ENCODE results near the gene MPV17. TPM values are rescaled to one million over a fixed set of nuclear protein-coding genes. Genes with fewer than 3 reads are reported as not detected.

The MPV17 gene
- total and polyA plus RNA-seq, 9 of the 15 experiments (the other 6 are each of a cell fraction or from before 2014, with no cell fraction given) = 54.7 to 140 (median 70.2) TPM

DNA sequence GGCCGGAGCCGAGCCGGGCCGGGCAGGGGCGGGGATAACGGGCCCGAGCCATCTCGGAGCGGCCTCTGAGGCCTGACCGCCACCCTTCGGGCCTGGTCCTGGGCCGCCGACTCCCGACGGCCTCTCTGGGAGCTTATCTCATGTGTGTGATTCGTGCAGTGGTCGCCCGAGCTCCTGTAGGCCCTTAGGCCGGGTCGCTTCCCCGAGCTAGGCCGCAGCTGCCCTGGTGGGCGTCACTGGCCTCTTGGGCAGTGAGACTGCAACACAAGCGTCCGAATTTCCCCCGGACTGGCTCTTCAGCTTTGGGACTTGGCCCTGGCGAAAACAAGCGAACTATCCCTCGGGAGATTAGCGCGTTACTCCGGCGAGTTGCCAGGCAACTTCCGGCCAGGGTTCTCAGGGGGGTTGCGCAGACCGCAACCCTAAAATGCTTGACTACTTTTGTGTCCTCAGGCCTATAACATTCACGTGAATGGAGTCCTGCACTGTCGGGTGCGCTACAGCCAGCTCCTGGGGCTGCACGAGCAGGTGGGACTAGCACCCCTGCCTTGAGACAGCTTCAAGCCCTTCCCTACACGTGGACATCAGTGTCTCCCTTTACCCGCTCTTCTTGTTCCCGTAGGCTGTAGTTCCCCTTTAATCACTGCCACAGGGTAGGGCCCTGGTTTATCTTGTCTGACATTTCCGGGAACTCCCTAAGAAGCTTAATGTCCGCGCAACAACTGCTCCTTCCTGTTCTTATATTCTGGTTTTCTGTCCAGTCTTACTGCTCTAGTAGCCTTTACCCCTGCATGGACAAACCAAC lies 48.1 kb upstream of the MPV17 start (continued):
- TF ChIP-seq, protein P1, sequence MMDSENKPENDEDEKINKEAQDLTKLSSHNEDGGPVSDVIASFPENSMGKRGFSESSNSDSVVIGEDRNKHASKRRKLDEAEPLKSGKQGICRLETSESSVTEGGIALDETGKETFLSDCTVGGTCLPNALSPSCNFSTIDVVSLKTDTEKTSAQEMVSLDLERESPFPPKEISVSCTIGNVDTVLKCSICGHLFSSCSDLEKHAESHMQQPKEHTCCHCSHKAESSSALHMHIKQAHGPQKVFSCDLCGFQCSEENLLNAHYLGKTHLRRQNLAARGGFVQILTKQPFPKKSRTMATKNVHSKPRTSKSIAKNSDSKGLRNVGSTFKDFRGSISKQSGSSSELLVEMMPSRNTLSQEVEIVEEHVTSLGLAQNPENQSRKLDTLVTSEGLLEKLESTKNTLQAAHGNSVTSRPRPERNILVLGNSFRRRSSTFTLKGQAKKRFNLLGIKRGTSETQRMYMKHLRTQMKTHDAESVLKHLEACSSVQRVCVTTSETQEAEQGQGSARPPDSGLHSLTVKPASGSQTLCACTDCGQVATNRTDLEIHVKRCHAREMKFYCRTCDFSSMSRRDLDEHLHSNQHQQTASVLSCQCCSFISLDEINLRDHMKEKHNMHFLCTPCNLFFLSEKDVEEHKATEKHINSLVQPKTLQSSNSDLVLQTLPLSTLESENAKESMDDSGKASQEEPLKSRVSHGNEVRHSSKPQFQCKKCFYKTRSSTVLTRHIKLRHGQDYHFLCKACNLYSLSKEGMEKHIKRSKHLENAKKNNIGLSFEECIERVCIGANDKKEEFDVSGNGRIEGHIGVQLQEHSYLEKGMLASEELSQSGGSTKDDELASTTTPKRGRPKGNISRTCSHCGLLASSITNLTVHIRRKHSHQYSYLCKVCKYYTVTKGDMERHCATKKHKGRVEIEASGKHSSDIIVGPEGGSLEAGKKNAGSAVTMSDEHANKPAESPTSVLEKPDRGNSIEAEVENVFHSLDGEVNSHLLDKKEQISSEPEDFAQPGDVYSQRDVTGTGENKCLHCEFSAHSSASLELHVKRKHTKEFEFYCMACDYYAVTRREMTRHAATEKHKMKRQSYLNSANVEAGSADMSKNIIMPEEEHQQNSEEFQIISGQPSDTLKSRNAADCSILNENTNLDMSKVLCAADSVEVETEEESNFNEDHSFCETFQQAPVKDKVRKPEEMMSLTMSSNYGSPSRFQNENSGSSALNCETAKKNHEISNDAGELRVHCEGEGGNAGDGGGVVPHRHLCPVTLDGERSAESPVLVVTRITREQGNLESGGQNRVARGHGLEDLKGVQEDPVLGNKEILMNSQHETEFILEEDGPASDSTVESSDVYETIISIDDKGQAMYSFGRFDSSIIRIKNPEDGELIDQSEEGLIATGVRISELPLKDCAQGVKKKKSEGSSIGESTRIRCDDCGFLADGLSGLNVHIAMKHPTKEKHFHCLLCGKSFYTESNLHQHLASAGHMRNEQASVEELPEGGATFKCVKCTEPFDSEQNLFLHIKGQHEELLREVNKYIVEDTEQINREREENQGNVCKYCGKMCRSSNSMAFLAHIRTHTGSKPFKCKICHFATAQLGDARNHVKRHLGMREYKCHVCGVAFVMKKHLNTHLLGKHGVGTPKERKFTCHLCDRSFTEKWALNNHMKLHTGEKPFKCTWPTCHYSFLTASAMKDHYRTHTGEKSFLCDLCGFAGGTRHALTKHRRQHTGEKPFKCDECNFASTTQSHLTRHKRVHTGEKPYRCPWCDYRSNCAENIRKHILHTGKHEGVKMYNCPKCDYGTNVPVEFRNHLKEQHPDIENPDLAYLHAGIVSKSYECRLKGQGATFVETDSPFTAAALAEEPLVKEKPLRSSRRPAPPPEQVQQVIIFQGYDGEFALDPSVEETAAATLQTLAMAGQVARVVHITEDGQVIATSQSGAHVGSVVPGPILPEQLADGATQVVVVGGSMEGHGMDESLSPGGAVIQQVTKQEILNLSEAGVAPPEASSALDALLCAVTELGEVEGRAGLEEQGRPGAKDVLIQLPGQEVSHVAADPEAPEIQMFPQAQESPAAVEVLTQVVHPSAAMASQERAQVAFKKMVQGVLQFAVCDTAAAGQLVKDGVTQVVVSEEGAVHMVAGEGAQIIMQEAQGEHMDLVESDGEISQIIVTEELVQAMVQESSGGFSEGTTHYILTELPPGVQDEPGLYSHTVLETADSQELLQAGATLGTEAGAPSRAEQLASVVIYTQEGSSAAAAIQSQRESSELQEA (IDR thresholded peaks at IDR 0.05; ENCODE audit: low read depth) = no peak
- TF ChIP-seq, protein P2, sequence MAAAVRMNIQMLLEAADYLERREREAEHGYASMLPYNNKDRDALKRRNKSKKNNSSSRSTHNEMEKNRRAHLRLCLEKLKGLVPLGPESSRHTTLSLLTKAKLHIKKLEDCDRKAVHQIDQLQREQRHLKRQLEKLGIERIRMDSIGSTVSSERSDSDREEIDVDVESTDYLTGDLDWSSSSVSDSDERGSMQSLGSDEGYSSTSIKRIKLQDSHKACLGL (CRISPR knock-in tag; IDR thresholded peaks at IDR 0.05; ENCODE audit: borderline replicate concordance, poor library complexity, severe bottlenecking) = no peak
- TF ChIP-seq PHF20 (IDR thresholded peaks at IDR 0.05; ENCODE audit: partially characterized antibody) (peak; percentile 47), CBX1 (IDR thresholded peaks at IDR 0.05; ENCODE audit: low read depth) (peak; percentile 9; the same call in 1 of the 2 replicates), BRD4 (IDR thresholded peaks at IDR 0.05) (0 out of 2 replicates have a peak, but pooled peaks have one; percentile 12), NFIX (CRISPR knock-in tag; IDR thresholded peaks at IDR 0.05; ENCODE audit: low read depth) (no peak), U2AF1 (optimal IDR thresholded peaks at IDR 0.05; ENCODE audit: low read depth, low read length) (no peak), RAD51 (IDR thresholded peaks at IDR 0.05; ENCODE audit: borderline replicate concordance, low read depth) (peak; percentile 11; the same call in 1 of the 2 replicates), ZNF165 (CRISPR knock-in tag; IDR thresholded peaks at IDR 0.05; ENCODE audit: borderline replicate concordance) (no peak)
- TF ChIP-seq, protein P3, sequence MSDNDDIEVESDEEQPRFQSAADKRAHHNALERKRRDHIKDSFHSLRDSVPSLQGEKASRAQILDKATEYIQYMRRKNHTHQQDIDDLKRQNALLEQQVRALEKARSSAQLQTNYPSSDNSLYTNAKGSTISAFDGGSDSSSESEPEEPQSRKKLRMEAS (CRISPR knock-in tag; IDR thresholded peaks at IDR 0.05) = peak; percentile 88
- TF ChIP-seq, protein P4, sequence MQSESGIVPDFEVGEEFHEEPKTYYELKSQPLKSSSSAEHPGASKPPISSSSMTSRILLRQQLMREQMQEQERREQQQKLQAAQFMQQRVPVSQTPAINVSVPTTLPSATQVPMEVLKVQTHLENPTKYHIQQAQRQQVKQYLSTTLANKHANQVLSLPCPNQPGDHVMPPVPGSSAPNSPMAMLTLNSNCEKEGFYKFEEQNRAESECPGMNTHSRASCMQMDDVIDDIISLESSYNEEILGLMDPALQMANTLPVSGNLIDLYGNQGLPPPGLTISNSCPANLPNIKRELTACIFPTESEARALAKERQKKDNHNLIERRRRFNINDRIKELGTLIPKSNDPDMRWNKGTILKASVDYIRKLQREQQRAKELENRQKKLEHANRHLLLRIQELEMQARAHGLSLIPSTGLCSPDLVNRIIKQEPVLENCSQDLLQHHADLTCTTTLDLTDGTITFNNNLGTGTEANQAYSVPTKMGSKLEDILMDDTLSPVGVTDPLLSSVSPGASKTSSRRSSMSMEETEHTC (IDR thresholded peaks at IDR 0.05) = no peak
- TF ChIP-seq, protein P5, sequence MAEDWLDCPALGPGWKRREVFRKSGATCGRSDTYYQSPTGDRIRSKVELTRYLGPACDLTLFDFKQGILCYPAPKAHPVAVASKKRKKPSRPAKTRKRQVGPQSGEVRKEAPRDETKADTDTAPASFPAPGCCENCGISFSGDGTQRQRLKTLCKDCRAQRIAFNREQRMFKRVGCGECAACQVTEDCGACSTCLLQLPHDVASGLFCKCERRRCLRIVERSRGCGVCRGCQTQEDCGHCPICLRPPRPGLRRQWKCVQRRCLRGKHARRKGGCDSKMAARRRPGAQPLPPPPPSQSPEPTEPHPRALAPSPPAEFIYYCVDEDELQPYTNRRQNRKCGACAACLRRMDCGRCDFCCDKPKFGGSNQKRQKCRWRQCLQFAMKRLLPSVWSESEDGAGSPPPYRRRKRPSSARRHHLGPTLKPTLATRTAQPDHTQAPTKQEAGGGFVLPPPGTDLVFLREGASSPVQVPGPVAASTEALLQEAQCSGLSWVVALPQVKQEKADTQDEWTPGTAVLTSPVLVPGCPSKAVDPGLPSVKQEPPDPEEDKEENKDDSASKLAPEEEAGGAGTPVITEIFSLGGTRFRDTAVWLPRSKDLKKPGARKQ (CRISPR knock-in tag; IDR thresholded peaks at IDR 0.05) = no peak

All from K562 (cell line).